ENCODE data around the gene MLF2. TPM values are rescaled to one million over a fixed set of nuclear protein-coding genes. Genes with fewer than 3 reads are reported as not detected.

Gene MLF2
- total and polyA plus RNA-seq, 2 of the 13 experiments (the other 11 are each of a cell fraction or from before 2014, with no cell fraction given): 88.1 to 167 TPM

- TF ChIP-seq RERE (CRISPR knock-in tag; IDR thresholded peaks at IDR 0.05; ENCODE audit: low read depth) (peak; percentile 62; the same call in 1 of the 2 replicates), FOXA3 (CRISPR knock-in tag; IDR thresholded peaks at IDR 0.05) (peak; percentile 18; the same call in 1 of the 2 replicates), TSC22D2 (CRISPR knock-in tag; IDR thresholded peaks at IDR 0.05; ENCODE audit: borderline replicate concordance) (peak; percentile 87; the same call in 1 of the 2 replicates), ZNF253 (CRISPR knock-in tag; IDR thresholded peaks at IDR 0.05; ENCODE audit: borderline replicate concordance) (peak; percentile 97), ZNF777 (CRISPR knock-in tag; IDR thresholded peaks at IDR 0.05) (peak; percentile 70), ZNF549 (CRISPR knock-in tag; IDR thresholded peaks at IDR 0.05) (no peak), ZNF703 (CRISPR knock-in tag; IDR thresholded peaks at IDR 0.05; ENCODE audit: borderline replicate concordance) (0 out of 2 replicates have a peak, but pooled peaks have one; percentile 82), BHLHE40 (IDR thresholded peaks at IDR 0.05; ENCODE audit: low read length) (peak; percentile 87), CREB1 (IDR thresholded peaks at IDR 0.05) (peak; percentile 88), CREB1 (CRISPR knock-in tag; IDR thresholded peaks at IDR 0.05) (peak; percentile 97), RBAK (CRISPR knock-in tag; IDR thresholded peaks at IDR 0.05) (no peak), NFYC (CRISPR knock-in tag; IDR thresholded peaks at IDR 0.05) (peak; percentile 79), ZNF740 (CRISPR knock-in tag; IDR thresholded peaks at IDR 0.05) (peak; percentile 89; the same call in 1 of the 2 replicates), ZNF720 (CRISPR knock-in tag; IDR thresholded peaks at IDR 0.05) (no peak), KLF13 (CRISPR knock-in tag; IDR thresholded peaks at IDR 0.05) (0 out of 2 replicates have a peak, but pooled peaks have one; percentile 45), CEBPG (CRISPR knock-in tag; IDR thresholded peaks at IDR 0.05) (peak; percentile 33), MLXIP (CRISPR knock-in tag; IDR thresholded peaks at IDR 0.05; ENCODE audit: borderline replicate concordance) (peak; percentile 61; the same call in 1 of the 2 replicates), JDP2 (CRISPR knock-in tag; IDR thresholded peaks at IDR 0.05; ENCODE audit: borderline replicate concordance) (no peak; the same call in 1 of the 2 replicates), ZNF343 (CRISPR knock-in tag; IDR thresholded peaks at IDR 0.05) (peak; percentile 53; the same call in 1 of the 2 replicates), XBP1 (CRISPR knock-in tag; IDR thresholded peaks at IDR 0.05) (no peak), ZNF143 (CRISPR knock-in tag; IDR thresholded peaks at IDR 0.05) (peak; percentile 65)
Observed at GRCh38 chr12:6723607-6724408, 29.1 kb downstream of the MLF2 start, which contains the start of gene COPS7A (continued).
